ENCODE measurements around the gene CDKAL1.

CDKAL1 gene

GRCh38 chr6:21204951-21205350 is 670.7 kb downstream of the CDKAL1 start:
- no peak overlapping the region for H3K4me3 ChIP-seq (ENCODE audit: low read depth, low read length)
- no peak for TF ChIP-seq CTCF (IDR thresholded peaks at IDR 0.05; ENCODE audit: borderline replicate concordance, insufficient read depth, low read depth, low read length)

GRCh38 chr6:21208081-21208795 is 674.0 kb downstream of the CDKAL1 start:
- H3K4me3 ChIP-seq (ENCODE audit: low read depth, low read length), result no peak overlapping the region
- no peak for TF ChIP-seq CTCF (IDR thresholded peaks at IDR 0.05; ENCODE audit: borderline replicate concordance, insufficient read depth, low read depth, low read length)

- TF ChIP-seq CTCF (IDR thresholded peaks at IDR 0.05; ENCODE audit: borderline replicate concordance, insufficient read depth, low read depth, low read length), result no peak
- no peak overlapping the region for H3K4me3 ChIP-seq (ENCODE audit: low read depth, low read length)
These were observed 674.5 kb downstream of the CDKAL1 start for GRCh38 chr6:21208796-21209186.

GRCh38 chr6:21213492-21213891 is 679.2 kb downstream of the CDKAL1 start:
- H3K4me3 ChIP-seq (ENCODE audit: low read depth, low read length), result no peak overlapping the region
- TF ChIP-seq CTCF (IDR thresholded peaks at IDR 0.05; ENCODE audit: borderline replicate concordance, insufficient read depth, low read depth, low read length), result no peak

- no peak overlapping the region for H3K4me3 ChIP-seq (ENCODE audit: low read depth, low read length)
- no peak for TF ChIP-seq CTCF (IDR thresholded peaks at IDR 0.05; ENCODE audit: borderline replicate concordance, insufficient read depth, low read depth, low read length)
These were observed 680.6 kb downstream of the CDKAL1 start for GRCh38 chr6:21214738-21215448.

- TF ChIP-seq CTCF (IDR thresholded peaks at IDR 0.05; ENCODE audit: borderline replicate concordance, insufficient read depth, low read depth, low read length), result no peak
These were observed 685.0 kb downstream of the CDKAL1 start for GRCh38 chr6:21219241-21219640.

GRCh38 chr6:21219856-21220255 is 685.6 kb downstream of the CDKAL1 start:
- no peak overlapping the region for H3K4me3 ChIP-seq (ENCODE audit: low read depth, low read length)
- no peak for TF ChIP-seq CTCF (IDR thresholded peaks at IDR 0.05; ENCODE audit: borderline replicate concordance, insufficient read depth, low read depth, low read length)

More at GRCh38 chr6:21219241-21219640, 685.0 kb downstream of the CDKAL1 start:
- no peak overlapping the region for H3K4me3 ChIP-seq (ENCODE audit: low read depth, low read length)
